Sigmoid colon (tissue), 7 donors: ENCODE data around the gene CXCL12. TPM values are rescaled to one million over a fixed set of nuclear protein-coding genes. Genes with fewer than 3 reads are reported as not detected.

Experiments
- DNase-seq: peaks from one replicate; pipeline ENCODE4 v3.0.0-alpha.2; 2019
- H3K27ac ChIP-seq, 4 donors: fragments of 200-600 bp; sonication (generic); one replicate each; pipeline ENCODE4 v1.5.1; 2016 to 2019; ENCODE audit warnings: mild to moderate bottlenecking in 1 of 4
- H3K27me3 ChIP-seq, 3 donors: fragments of 200-600 bp; sonication (generic); one replicate each; pipeline ENCODE4 v1.5.1; 2019; ENCODE audit warnings: mild to moderate bottlenecking in 1 of 3
- H3K36me3 ChIP-seq, 4 donors: fragments of 200-600 bp; sonication (generic); one replicate each; pipeline ENCODE4 v1.5.1; 2016 to 2019
- H3K4me1 ChIP-seq, 4 donors: fragments of 200-600 bp; sonication (generic); one replicate each; pipeline ENCODE4 v1.5.1; 2017 to 2019
- H3K4me3 ChIP-seq, 4 donors: fragments of 200-600 bp; sonication (generic); one replicate each; pipeline ENCODE4 v1.5.1; 2017 to 2019; ENCODE audit warnings: mild to moderate bottlenecking in 2 of 4, moderate library complexity in 1 of 4
- H3K9me3 ChIP-seq, 4 donors: fragments of 200-600 bp in 3 of 4; sonication (generic) in 3 of 4; one replicate each; pipeline versions ENCODE4 v1.5.1 to v1.6.1; 2013 to 2019
- CTCF ChIP-seq, 4 experiments: fragments of 450-650 bp in 3 of 4; fragments of 200-600 bp in 1 of 4; IDR thresholded peaks; one replicate each; pipeline ENCODE4 v1.5.1; 2016 to 2019; ENCODE audit warnings: antibody characterized with exemption in 4 of 4, mild to moderate bottlenecking in 3 of 4, moderate library complexity in 2 of 4
- EP300 ChIP-seq, 4 donors: sonication (generic); formaldehyde crosslinking; IDR thresholded peaks; one replicate each; pipeline ENCODE4 v1.6.1; 2017; ENCODE audit warnings: antibody characterized with exemption in 4 of 4
- POLR2A ChIP-seq, 2 donors: fragments of 450-650 bp; IDR thresholded peaks; one replicate each; pipeline ENCODE4 v1.6.1; 2016; ENCODE audit warnings: antibody characterized with exemption in 2 of 2, mild to moderate bottlenecking in 2 of 2, moderate library complexity in 2 of 2
- POLR2AphosphoS5 ChIP-seq, 4 donors: sonication (generic); formaldehyde crosslinking; IDR thresholded peaks; one replicate each; pipeline ENCODE4 v1.6.1; 2017; ENCODE audit warnings: antibody characterized with exemption in 4 of 4
- WGBS, 2 donors: extraction: QIAGEN DNeasy Blood & Tissue Kit; methylation state at CpG; one replicate each; pipeline ENCODE4 v1.1.7; 2013; 5-methylcytosine and 5-hydroxymethylcytosine counted together
- intact Hi-C: fragments of 100-400 bp; cut with DNase I; formaldehyde crosslinking; loops from one replicate; pipeline ENCODE4 v1.15.1; 2023
- polyA plus RNA-seq, 3 donors: library from polyadenylated mRNA; stranded (reverse); fragments of 200-250 nt; gene quantifications; one replicate each; pipeline ENCODE4 v1.2.3, GENCODE V29; 2013
- total RNA-seq, 4 donors: library from RNA; depleted of rRNA; stranded (reverse); fragments of >200 nt; gene quantifications; one replicate each; pipeline ENCODE4 v1.1.0, GENCODE V29; 2016
- donor health status: healthy with polysubstance abuse.
- donor health status: Bipolar disorder and iron deficiency.
- donor health status: healthy.

The CXCL12 gene
- total and polyA plus RNA-seq, 7 donors = 13.6 to 111 (median 72.1) TPM

- intact Hi-C loops = no loop called here
- WGBS, 2 donors = 94 to 96% methylated on average over 10 of the region's 10 CpGs
- TF ChIP-seq EP300 (IDR thresholded peaks at IDR 0.05) = no peak
- TF ChIP-seq CTCF (IDR thresholded peaks at IDR 0.05) = no peak
- no peak for TF ChIP-seq POLR2AphosphoS5 (IDR thresholded peaks at IDR 0.05)
- no peaks in the 10 kb centered on the region for H3K27me3 ChIP-seq
- H3K27ac ChIP-seq = no peak overlapping the region
- H3K4me1 ChIP-seq = no peaks in the 10 kb centered on the region
- H3K4me3 ChIP-seq = no peak overlapping the region
- no peaks in the 10 kb centered on the region for H3K9me3 ChIP-seq
- no peaks in the 10 kb centered on the region for H3K36me3 ChIP-seq
- no peak for DNase-seq
Observed at GRCh38 chr10:44333511-44333910, 51.4 kb downstream of the CXCL12 start.

GRCh38 chr10:44332465-44332864 lies 52.4 kb downstream of the CXCL12 start:
- Histone ChIP-seq H3K4me1 (no peaks in the 10 kb centered on the region), H3K4me3 (no peak overlapping the region), H3K27ac (no peak overlapping the region), H3K9me3 (no peaks in the 10 kb centered on the region), H3K36me3 (no peaks in the 10 kb centered on the region), H3K27me3 (no peaks in the 10 kb centered on the region)
- DNase-seq = no peak
- intact Hi-C loops = no loop called here
- WGBS, 2 donors = 75 to 77% methylated on average over 7 of the region's 7 CpGs
- TF ChIP-seq POLR2A (IDR thresholded peaks at IDR 0.05) (no peak), POLR2AphosphoS5 (IDR thresholded peaks at IDR 0.05) (no peak), EP300 (IDR thresholded peaks at IDR 0.05) (no peak), CTCF (IDR thresholded peaks at IDR 0.05) (no peak)

- H3K4me3 ChIP-seq = no peak overlapping the region
- no peak for DNase-seq
- H3K36me3 ChIP-seq = no peaks in the 10 kb centered on the region
- no peak for TF ChIP-seq POLR2A (IDR thresholded peaks at IDR 0.05)
- TF ChIP-seq CTCF (IDR thresholded peaks at IDR 0.05) = no peak
- TF ChIP-seq POLR2AphosphoS5 (IDR thresholded peaks at IDR 0.05) = no peak
- no peak for TF ChIP-seq EP300 (IDR thresholded peaks at IDR 0.05)
- H3K4me1 ChIP-seq = peaks cover 0 to 13% (median 12%) of the 10 kb centered on the region in 4 donors
- no peaks in the 10 kb centered on the region for H3K9me3 ChIP-seq
- no peak overlapping the region for H3K27ac ChIP-seq
- intact Hi-C loops = no loop called here
- no peaks in the 10 kb centered on the region for H3K27me3 ChIP-seq
Observed at GRCh38 chr10:44330431-44330830, 54.5 kb downstream of the CXCL12 start.

GRCh38 chr10:44327461-44327860 lies 57.4 kb downstream of the CXCL12 start:
- peaks cover 0 to 17% (median 13%) of the 10 kb centered on the region in 4 donors for H3K4me1 ChIP-seq
- WGBS, 2 donors = 95 to 99% methylated on average over 2 of the region's 2 CpGs
- intact Hi-C loops = no loop called here

More at GRCh38 chr10:44327461-44327860, 57.4 kb downstream of the CXCL12 start:
- H3K4me3 ChIP-seq = no peak overlapping the region
- TF ChIP-seq POLR2A (IDR thresholded peaks at IDR 0.05) (no peak), CTCF (IDR thresholded peaks at IDR 0.05) (no peak)
- H3K9me3 ChIP-seq = no peaks in the 10 kb centered on the region
- DNase-seq = no peak
- no peaks in the 10 kb centered on the region for H3K36me3 ChIP-seq
- H3K27ac ChIP-seq = no peak overlapping the region
- no peaks in the 10 kb centered on the region for H3K27me3 ChIP-seq
